ENCODE results near the gene PCDHA13. TPM values are rescaled to one million over a fixed set of nuclear protein-coding genes. Genes with fewer than 3 reads are reported as not detected.
A peak's percentile ranks its signal among the peaks of the same experiment; 100 is the strongest.
"Not testable (repeated sequence)": the region's sequence is repeated elsewhere in the genome, so short reads cannot be mapped to it uniquely, and the experiment has no call there.

PCDHA13 gene
- total RNA-seq, 1 experiment from 2014 or later = 1.0 TPM

GRCh38 chr5:140876541-140877261, 5.2 kb upstream of the PCDHA13 start:
- DNase-seq (ENCODE audit: low read depth, low spot score); ATAC-seq; H3K27ac ChIP-seq (ENCODE audit: low read length); H3K4me1 ChIP-seq (ENCODE audit: control insufficient read depth, insufficient read depth, low read length); POLR2A ChIA-PET; H3K4me3 ChIP-seq (ENCODE audit: low read depth in 2 of 2, low read length in 2 of 2); H3K27me3 ChIP-seq (ENCODE audit: control insufficient read depth, insufficient read depth, low read length); in situ Hi-C loops (cut with HindIII; ENCODE audit: low pct_unique_long_range_greater_than_20kb, low sequenced_read_pairs); H3K36me3 ChIP-seq (ENCODE audit: control insufficient read depth, insufficient read depth, low read length); H3K9me3 ChIP-seq (ENCODE audit: control insufficient read depth, insufficient read depth, low read depth, low read length); intact Hi-C loops (cut with micrococcal nuclease; ENCODE audit: unreplicated experiment); BruUV-seq (replicated peaks): not testable (repeated sequence)
- TF ChIP-seq REST (IDR thresholded peaks at IDR 0.05; ENCODE audit: insufficient read depth in 1 of 2, low read depth in 2 of 2, low read length in 1 of 2) = peak in 1 of 2 experiments; percentile 40; a peak in 1 of 4 replicates
- CTCF ChIA-PET = interaction anchor here (1.8 kb wide), 1 partner anchor 163 kb away, joined by 15 read pairs; no protein-coding TSS in a partner anchor

DNA sequence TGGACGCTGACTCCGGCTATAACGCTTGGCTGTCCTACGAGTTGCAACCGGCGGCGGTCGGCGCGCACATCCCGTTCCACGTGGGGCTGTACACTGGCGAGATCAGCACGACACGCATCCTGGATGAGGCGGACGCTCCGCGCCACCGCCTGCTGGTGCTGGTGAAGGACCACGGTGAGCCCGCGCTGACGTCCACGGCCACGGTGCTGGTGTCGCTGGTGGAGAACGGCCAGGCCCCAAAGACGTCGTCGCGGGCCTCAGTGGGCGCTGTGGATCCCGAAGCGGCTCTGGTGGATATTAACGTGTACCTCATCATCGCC, 4.7 kb upstream of the PCDHA13 start:
- no peak for ATAC-seq
- intact Hi-C loops (cut with micrococcal nuclease; ENCODE audit: unreplicated experiment) (no loop called here), in situ Hi-C loops (cut with HindIII; ENCODE audit: low pct_unique_long_range_greater_than_20kb, low sequenced_read_pairs) (no loop called here)
- Histone ChIP-seq H3K9me3 (ENCODE audit: control insufficient read depth, insufficient read depth, low read depth, low read length) (no peaks in the 10 kb centered on the region; the same call in 1 of the 2 replicates), H3K36me3 (ENCODE audit: control insufficient read depth, insufficient read depth, low read length) (no peaks in the 10 kb centered on the region), H3K27me3 (ENCODE audit: control insufficient read depth, insufficient read depth, low read length) (no peaks in the 10 kb centered on the region), H3K27ac (ENCODE audit: low read length) (no peak overlapping the region), H3K4me1 (ENCODE audit: control insufficient read depth, insufficient read depth, low read length) (no peaks in the 10 kb centered on the region), H3K4me3 (ENCODE audit: low read depth in 2 of 2, low read length in 2 of 2) (no peak overlapping the region)
- no TSS peak for BruUV-seq (replicated peaks)
- no peak for DNase-seq (ENCODE audit: low read depth, low spot score)
- ChIA-PET POLR2A (no interaction called here), CTCF (no interaction called here)
- no peak for TF ChIP-seq REST (IDR thresholded peaks at IDR 0.05; ENCODE audit: insufficient read depth in 1 of 2, low read depth in 2 of 2, low read length in 1 of 2)
- no peak for TF ChIP-seq POLR2AphosphoS5 (IDR thresholded peaks at IDR 0.05; ENCODE audit: low read depth, low read length)
- no peak for TF ChIP-seq TCF7L2 (IDR thresholded peaks at IDR 0.05; ENCODE audit: low read depth, low read length)
- TF ChIP-seq CTCF (IDR thresholded peaks at IDR 0.05) = no peak
- TF ChIP-seq SIN3A (IDR thresholded peaks at IDR 0.05; ENCODE audit: borderline replicate concordance, insufficient read depth, low read depth, low read length) = no peak
